Heart right ventricle (tissue), 16 donors: ENCODE results near the gene FAM83D. TPM values are rescaled to one million over a fixed set of nuclear protein-coding genes. Genes with fewer than 3 reads are reported as not detected.

Experiments used
- ATAC-seq, 8 donors: fragments of 200-7000 bp; cut with Tn5 transposase; one replicate each; pipeline ENCODE4 v1.9.1; 2020; ENCODE audit warnings: mild to moderate bottlenecking in 8 of 8, moderate library complexity in 8 of 8, moderate number of reproducible peaks in 1 of 8
- DNase-seq, 2 donors: peaks; one replicate each; pipeline ENCODE4 v3.0.0-alpha.2; 2020
- H3K27ac ChIP-seq, 10 donors: fragments of 200-600 bp; sonication (generic) in 2 of 10; one replicate each; pipeline versions ENCODE4 v1.5.0 to v1.8.0; 2020 to 2022; ENCODE audit warnings: mild to moderate bottlenecking in 3 of 10
- H3K27me3 ChIP-seq, 7 donors: fragments of 200-600 bp; one replicate each; pipeline ENCODE4 v1.8.0; 2021 to 2022; ENCODE audit warnings: mild to moderate bottlenecking in 2 of 7
- H3K36me3 ChIP-seq, 9 donors: fragments of 200-600 bp; sonication (generic) in 1 of 9; one replicate each; pipeline versions ENCODE4 v1.5.0 to v1.8.0; 2020 to 2022; ENCODE audit warnings: mild to moderate bottlenecking in 2 of 9
- H3K4me1 ChIP-seq, 9 donors: fragments of 200-600 bp; sonication (generic) in 1 of 9; one replicate each; pipeline versions ENCODE4 v1.5.0 to v1.8.0; 2020 to 2022; ENCODE audit warnings: mild to moderate bottlenecking in 4 of 9
- H3K4me3 ChIP-seq, 10 donors: fragments of 200-600 bp; sonication (generic) in 2 of 10; one replicate each; pipeline versions ENCODE4 v1.5.0 to v1.8.0; 2020 to 2022; ENCODE audit warnings: mild to moderate bottlenecking in 7 of 10, moderate library complexity in 2 of 10
- H3K9me3 ChIP-seq, 11 donors: fragments of 200-600 bp in 10 of 11; sonication (generic) in 2 of 11; one replicate each; pipeline versions ENCODE4 v1.5.0 to v1.8.0; 2013 to 2022; ENCODE audit warnings: mild to moderate bottlenecking in 2 of 11, control low read depth in 1 of 11, moderate library complexity in 1 of 11
- WGBS, 2 donors: extraction: QIAGEN DNeasy Blood & Tissue Kit; methylation state at CpG; one replicate each; pipeline ENCODE4 v1.1.7; 2013; ENCODE audit warnings: inconsistent platforms in 1 of 2; 5-methylcytosine and 5-hydroxymethylcytosine counted together
- intact Hi-C, 10 donors: fragments of 100-400 bp; cut with DNase I; formaldehyde crosslinking; loops; one replicate each; pipeline versions ENCODE4 v1.11.1 to v1.14.2; 2022
- polyA plus RNA-seq, 2 donors: library from polyadenylated mRNA; stranded (reverse); fragments of 200-250 nt; gene quantifications; one replicate each; pipeline ENCODE4 v1.2.3, GENCODE V29; 2013
- total RNA-seq, 10 donors: library from RNA; stranded (reverse); fragmentation: NEBNext Ultra II Directional in 3 of 10; extraction: Animal tissue kit (Norgen Biotek cat#: 25700) in 3 of 10; gene quantifications; one replicate each; pipeline versions ENCODE4 v1.2.1 to v1.2.4, GENCODE V29; 2021 to 2023
- TF ChIP-seq, protein P1 (sequence below), 9 donors: fragments of 200-600 bp; sonication (generic) in 2 of 9; IDR thresholded peaks; one replicate each; pipeline versions ENCODE4 v1.5.0 to v1.8.0; 2021 to 2022; ENCODE audit warnings: antibody characterized with exemption in 9 of 9, mild to moderate bottlenecking in 5 of 9, moderate library complexity in 1 of 9
- donor health status: Arrhythmogenic right ventricular cardiomyopathy.
- donor health status: ischemic (EF 13 %, LVEDD 7.1; RV severe dilation, severe dysfunction).
- donor health status: healthy with polysubstance abuse.
- donor health status: DM: no; HTN: yes; CAD: no.
- donor health status: DM: no; HTN: no; CAD: no.
- donor health status: ischemic (EF 25% LVEDD 6.9; RV normal size, moderate dysfunction).
- donor health status: ischemic (EF 25% LVEDD 5.7; RV mildly dilated, moderate dysfunction).
- donor health status: healthy.
- donor health status: DM: yes; HTN: yes; CAD: no.
- donor health status: Ischemic cardiomyopathy.
- donor health status: ischemic (EF 35%, LVEDD 5.7; RV mildly dilated, moderate dysfunction).
- donor health status: nonischemic (EF 11% LVEDD 7.7; RV severe dilation, severe dysfunction).
- donor health status: DM: yes; HTN: yes; CAD: no.
- donor health status: PGD.
- donor health status: ischemic (EF 29% LVEDD 5.4; RV normal size, mild dysfunction).
- donor health status: nonischemic (EF 23%, LVEDD 6.1; RV moderate dilation, normal function).

FAM83D gene
- total and polyA plus RNA-seq, 12 donors: 0.12 to 2.8 (median 0.46) TPM

DNA sequence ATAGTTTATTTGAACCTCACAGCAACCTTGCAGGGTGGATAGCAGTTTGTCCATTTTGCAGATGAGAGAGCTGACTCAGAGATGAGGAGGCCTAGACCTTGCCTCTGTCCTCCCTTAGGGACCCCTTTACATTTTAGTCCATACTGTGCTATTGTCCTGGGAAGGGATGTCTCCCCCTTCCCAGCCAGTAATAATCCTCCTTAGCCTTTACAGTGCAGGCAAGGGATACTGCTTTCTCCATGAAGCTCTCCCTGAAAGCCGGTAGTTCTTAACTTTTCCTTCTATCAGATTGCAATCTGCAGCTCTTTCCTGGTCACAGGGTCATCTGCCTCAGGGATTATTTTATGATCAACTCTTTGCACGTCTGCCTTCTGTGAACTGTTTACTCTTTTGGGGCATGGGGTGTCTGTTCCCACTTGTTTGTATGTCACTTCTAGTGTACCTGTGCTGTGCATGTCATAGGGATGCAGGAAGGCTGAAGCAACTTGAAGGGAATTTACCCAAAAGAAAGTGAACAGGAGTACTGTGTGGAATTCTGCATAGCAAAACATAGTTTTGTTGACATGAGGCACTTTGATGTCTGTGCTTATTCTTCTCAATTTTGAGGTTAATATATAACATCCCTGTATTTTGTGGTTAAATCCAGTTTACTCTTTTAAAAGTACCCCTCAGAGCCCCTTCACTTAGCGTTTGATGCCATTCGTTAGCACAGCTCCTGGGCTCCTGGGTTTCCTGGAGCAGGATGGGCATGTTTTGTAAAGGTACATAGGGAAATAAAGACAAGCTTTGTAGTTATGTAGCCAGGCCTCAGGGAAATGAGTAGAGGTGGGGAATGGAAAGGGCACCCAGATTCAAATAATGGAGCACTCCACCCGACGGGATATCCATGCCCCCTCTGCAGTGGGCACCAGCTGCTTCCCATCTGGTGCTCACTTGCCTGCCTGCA is 74.0 kb downstream of the FAM83D start:
- H3K36me3 ChIP-seq: peaks cover 0 to 100% (median 52%) of the 10 kb centered on the region in 9 donors
- DNase-seq: no peak
- no peaks in the 10 kb centered on the region for H3K9me3 ChIP-seq
- H3K4me1 ChIP-seq: peaks cover 0 to 5% (median 0%) of the 10 kb centered on the region in 9 donors
- intact Hi-C loops: no loop called here
- H3K27me3 ChIP-seq: no peaks in the 10 kb centered on the region
- no peak for ATAC-seq
- 94 to 95% methylated on average over 6 of the region's 6 CpGs for WGBS, 2 donors
- no peak overlapping the region for H3K27ac ChIP-seq
- H3K4me3 ChIP-seq: no peak overlapping the region
- TF ChIP-seq, protein P1, sequence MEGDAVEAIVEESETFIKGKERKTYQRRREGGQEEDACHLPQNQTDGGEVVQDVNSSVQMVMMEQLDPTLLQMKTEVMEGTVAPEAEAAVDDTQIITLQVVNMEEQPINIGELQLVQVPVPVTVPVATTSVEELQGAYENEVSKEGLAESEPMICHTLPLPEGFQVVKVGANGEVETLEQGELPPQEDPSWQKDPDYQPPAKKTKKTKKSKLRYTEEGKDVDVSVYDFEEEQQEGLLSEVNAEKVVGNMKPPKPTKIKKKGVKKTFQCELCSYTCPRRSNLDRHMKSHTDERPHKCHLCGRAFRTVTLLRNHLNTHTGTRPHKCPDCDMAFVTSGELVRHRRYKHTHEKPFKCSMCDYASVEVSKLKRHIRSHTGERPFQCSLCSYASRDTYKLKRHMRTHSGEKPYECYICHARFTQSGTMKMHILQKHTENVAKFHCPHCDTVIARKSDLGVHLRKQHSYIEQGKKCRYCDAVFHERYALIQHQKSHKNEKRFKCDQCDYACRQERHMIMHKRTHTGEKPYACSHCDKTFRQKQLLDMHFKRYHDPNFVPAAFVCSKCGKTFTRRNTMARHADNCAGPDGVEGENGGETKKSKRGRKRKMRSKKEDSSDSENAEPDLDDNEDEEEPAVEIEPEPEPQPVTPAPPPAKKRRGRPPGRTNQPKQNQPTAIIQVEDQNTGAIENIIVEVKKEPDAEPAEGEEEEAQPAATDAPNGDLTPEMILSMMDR (IDR thresholded peaks at IDR 0.05): no peak

Other genes starting within 250 kb of the FAM83D start
- not detected for gene SLC32A1, start 201.9 kb upstream of the FAM83D start, total RNA-seq
- gene SLC32A1, start 201.9 kb upstream of the FAM83D start, polyA plus RNA-seq: not detected
- gene ACTR5, start 178.0 kb upstream of the FAM83D start, total RNA-seq: 1 to 10 TPM; 1.5 to 4.1 (median 2.8) TPM
- gene ACTR5, start 178.0 kb upstream of the FAM83D start, polyA plus RNA-seq: 1 to 10 TPM; 4.0 to 5.4 TPM
- 10 to 100 TPM in 2 of 10 donors, 1 to 10 TPM in 8; 2.7 to 13.8 (median 6.6) TPM for gene PPP1R16B, start 120.7 kb upstream of the FAM83D start, total RNA-seq
- 1 to 10 TPM; 2.5 to 5.4 TPM for gene PPP1R16B, start 120.7 kb upstream of the FAM83D start, polyA plus RNA-seq
- 10 to 100 TPM in 7 of 10 donors, 1 to 10 TPM in 3; 8.8 to 14.3 (median 10.6) TPM for gene DHX35, start 35.9 kb downstream of the FAM83D start, total RNA-seq
- 1 to 10 TPM; 5.1 to 9.4 TPM for gene DHX35, start 35.9 kb downstream of the FAM83D start, polyA plus RNA-seq